Measurements from ENCODE around the gene KRTAP11-1.

- TF ChIP-seq TAF1 (IDR thresholded peaks at IDR 0.05; ENCODE audit: low read depth), result no peak
- TF ChIP-seq YY1 (IDR thresholded peaks at IDR 0.05; ENCODE audit: low read depth), result no peak
- no peak for TF ChIP-seq TEAD4 (IDR thresholded peaks at IDR 0.05)
- TF ChIP-seq EP300 (IDR thresholded peaks at IDR 0.05; ENCODE audit: borderline replicate concordance), result no peak
- TF ChIP-seq, protein P1, sequence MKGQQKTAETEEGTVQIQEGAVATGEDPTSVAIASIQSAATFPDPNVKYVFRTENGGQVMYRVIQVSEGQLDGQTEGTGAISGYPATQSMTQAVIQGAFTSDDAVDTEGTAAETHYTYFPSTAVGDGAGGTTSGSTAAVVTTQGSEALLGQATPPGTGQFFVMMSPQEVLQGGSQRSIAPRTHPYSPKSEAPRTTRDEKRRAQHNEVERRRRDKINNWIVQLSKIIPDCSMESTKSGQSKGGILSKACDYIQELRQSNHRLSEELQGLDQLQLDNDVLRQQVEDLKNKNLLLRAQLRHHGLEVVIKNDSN (IDR thresholded peaks at IDR 0.05), result no peak
These were observed 19.5 kb upstream of the KRTAP11-1 start for GRCh38 chr21:30900881-30901280.

All from Ishikawa (cell line).